Natural killer cell treated with Interleukin-12 subunit alpha and Interleukin-12 subunit beta and Interleukin-15 and Interleukin-18, amount 100 ng/mL, for 72 hours (primary cell): ENCODE results near the gene CYSTM1. TPM values are rescaled to one million over a fixed set of nuclear protein-coding genes. Genes with fewer than 3 reads are reported as not detected.
"Not testable (repeated sequence)": the region's sequence is repeated elsewhere in the genome, so short reads cannot be mapped to it uniquely, and the experiment has no call there.

Source experiments
- ATAC-seq, 2 donors: fragments of 150-1000 bp; cut with Tn5 transposase in 1 of 2; sonication (Bioruptor Pico), chemical (Tn5 transposase) in 1 of 2; 2 replicates each; pipeline ENCODE4 v1.10.0; 2021
- DNase-seq: peaks from one replicate; pipeline ENCODE4 v3.0.0; 2022; ENCODE audit warnings: low spot score
- H3K27ac Mint-ChIP-seq, 2 donors: 1 replicate in 1 of 2; 2 replicates in 1 of 2; pipeline ENCODE4 v1.8.0; 2022; ENCODE audit warnings: mixed read lengths in 2 of 2, mild to moderate bottlenecking in 1 of 2, moderate library complexity in 1 of 2
- H3K27me3 Mint-ChIP-seq, 2 donors: 1 replicate in 1 of 2; 2 replicates in 1 of 2; pipeline ENCODE4 v1.8.0; 2022; ENCODE audit warnings: mixed read lengths in 2 of 2
- H3K36me3 Mint-ChIP-seq: one replicate; pipeline ENCODE4 v1.8.0; 2022; ENCODE audit warnings: mixed read lengths
- H3K4me1 Mint-ChIP-seq, 2 donors: 1 replicate in 1 of 2; 2 replicates in 1 of 2; pipeline ENCODE4 v1.8.0; 2022; ENCODE audit warnings: low read depth in 2 of 2, mixed read lengths in 2 of 2, mild to moderate bottlenecking in 1 of 2
- H3K4me3 Mint-ChIP-seq: one replicate; pipeline ENCODE4 v1.8.0; 2022; ENCODE audit warnings: mixed read lengths
- H3K9me3 Mint-ChIP-seq: 2 replicates; pipeline ENCODE4 v1.8.0; 2022; ENCODE audit warnings: mixed read lengths
- total RNA-seq, 2 donors: library from RNA; stranded (reverse); gene quantifications; one replicate each; pipeline ENCODE4 v1.2.3, GENCODE V29; 2022

CYSTM1 gene
- total RNA-seq, 2 donors from 2014 or later = 11.7 to 14.8 TPM

GRCh38 chr5:140192715-140193430 is 17.9 kb downstream of the CYSTM1 start:
- no peak overlapping the region for H3K4me3 Mint-ChIP-seq
- H3K27ac Mint-ChIP-seq = no peak overlapping the region
- DNase-seq = no peak

GRCh38 chr5:140194662-140195061 is 19.7 kb downstream of the CYSTM1 start:
- peak in 1 of 2 donors; percentile 53 for ATAC-seq

More at GRCh38 chr5:140192715-140193430, 17.9 kb downstream of the CYSTM1 start:
- peaks cover 4 to 7% of the 10 kb centered on the region in 2 donors for H3K4me1 Mint-ChIP-seq
- no peaks in the 10 kb centered on the region for H3K9me3 Mint-ChIP-seq
- peaks cover 0 to 7% of the 10 kb centered on the region in 2 donors for H3K27me3 Mint-ChIP-seq
- H3K36me3 Mint-ChIP-seq = no peaks in the 10 kb centered on the region
- no peak for ATAC-seq

GRCh38 chr5:140196115-140196814 is 21.3 kb downstream of the CYSTM1 start:
- no peak for ATAC-seq
- Mint-ChIP-seq H3K4me1 (peaks cover 4 to 7% of the 10 kb centered on the region in 2 donors), H3K9me3 (no peaks in the 10 kb centered on the region), H3K27ac (peak overlapping the region in 1 of 2 donors; percentile 51), H3K4me3 (no peak overlapping the region), H3K27me3 (peaks cover 0 to 3% of the 10 kb centered on the region in 2 donors), H3K36me3 (no peaks in the 10 kb centered on the region)
- DNase-seq = no peak

More at GRCh38 chr5:140194662-140195061, 19.7 kb downstream of the CYSTM1 start:
- Mint-ChIP-seq H3K4me3 (no peak overlapping the region), H3K4me1 (peaks cover 4 to 7% of the 10 kb centered on the region in 2 donors), H3K36me3 (no peaks in the 10 kb centered on the region), H3K27ac (no peak overlapping the region), H3K9me3 (no peaks in the 10 kb centered on the region), H3K27me3 (peaks cover 0 to 3% of the 10 kb centered on the region in 2 donors)
- no peak for DNase-seq

GRCh38 chr5:140197023-140197422 is 22.0 kb downstream of the CYSTM1 start:
- peaks cover 4 to 7% of the 10 kb centered on the region in 2 donors for H3K4me1 Mint-ChIP-seq
- ATAC-seq (no peak), DNase-seq (no peak)
- H3K4me3 Mint-ChIP-seq = no peak overlapping the region
- no peaks in the 10 kb centered on the region for H3K36me3 Mint-ChIP-seq
- peak overlapping the region in 1 of 2 donors; percentile 51 for H3K27ac Mint-ChIP-seq
- H3K27me3 Mint-ChIP-seq = peaks cover 0 to 3% of the 10 kb centered on the region in 2 donors
- no peaks in the 10 kb centered on the region for H3K9me3 Mint-ChIP-seq

- H3K9me3 Mint-ChIP-seq, H3K36me3 Mint-ChIP-seq, H3K27me3 Mint-ChIP-seq, H3K4me1 Mint-ChIP-seq, H3K27ac Mint-ChIP-seq, H3K4me3 Mint-ChIP-seq, DNase-seq, ATAC-seq: not testable (repeated sequence)
Measured at GRCh38 chr5:140198915-140199314, 23.9 kb downstream of the CYSTM1 start.

- Mint-ChIP-seq H3K4me1 (peaks cover 0 to under 1% of the 10 kb centered on the region in 2 donors), H3K36me3 (no peaks in the 10 kb centered on the region), H3K27ac (no peak overlapping the region), H3K9me3 (no peaks in the 10 kb centered on the region), H3K27me3 (peaks cover 6 to 8% of the 10 kb centered on the region in 2 donors), H3K4me3 (no peak overlapping the region)
- DNase-seq (no peak), ATAC-seq (no peak)
Measured at GRCh38 chr5:140202078-140202477, 27.1 kb downstream of the CYSTM1 start.

- Mint-ChIP-seq H3K4me3 (no peak overlapping the region), H3K4me1 (peaks cover 3 to 6% of the 10 kb centered on the region in 2 donors), H3K36me3 (no peaks in the 10 kb centered on the region), H3K27me3 (peaks cover 6 to 8% of the 10 kb centered on the region in 2 donors), H3K27ac (no peak overlapping the region), H3K9me3 (no peaks in the 10 kb centered on the region)
- DNase-seq = no peak
- ATAC-seq = no peak
Measured at GRCh38 chr5:140202610-140203009, 27.6 kb downstream of the CYSTM1 start.

- Mint-ChIP-seq H3K27me3 (peaks cover 6 to 15% of the 10 kb centered on the region in 2 donors), H3K27ac (no peak overlapping the region), H3K36me3 (no peaks in the 10 kb centered on the region), H3K9me3 (no peaks in the 10 kb centered on the region), H3K4me1 (peaks cover 5 to 8% of the 10 kb centered on the region in 2 donors), H3K4me3 (no peak overlapping the region)
- DNase-seq (no peak), ATAC-seq (no peak)
Measured at GRCh38 chr5:140205216-140205615, 30.2 kb downstream of the CYSTM1 start.

- peaks cover 5 to 8% of the 10 kb centered on the region in 2 donors for H3K4me1 Mint-ChIP-seq
- no peaks in the 10 kb centered on the region for H3K9me3 Mint-ChIP-seq
- ATAC-seq = no peak
- DNase-seq = no peak
- no peak overlapping the region for H3K27ac Mint-ChIP-seq
- peaks cover 6 to 13% of the 10 kb centered on the region in 2 donors for H3K27me3 Mint-ChIP-seq
- H3K36me3 Mint-ChIP-seq = no peaks in the 10 kb centered on the region
- H3K4me3 Mint-ChIP-seq = no peak overlapping the region
Measured at GRCh38 chr5:140205952-140206351, 31.0 kb downstream of the CYSTM1 start.

- Mint-ChIP-seq H3K27me3 (peaks cover 6 to 13% of the 10 kb centered on the region in 2 donors), H3K36me3 (no peaks in the 10 kb centered on the region), H3K4me1 (peaks cover 5 to 8% of the 10 kb centered on the region in 2 donors), H3K4me3 (no peak overlapping the region), H3K9me3 (no peaks in the 10 kb centered on the region), H3K27ac (peak overlapping the region in 1 of 2 donors; percentile 45)
- ATAC-seq (no peak), DNase-seq (no peak)
Measured at GRCh38 chr5:140207250-140207964, 32.4 kb downstream of the CYSTM1 start.

GRCh38 chr5:140208065-140208464 is 33.1 kb downstream of the CYSTM1 start:
- ATAC-seq (no peak), DNase-seq (no peak)
- Mint-ChIP-seq H3K4me1 (peaks cover 5 to 8% of the 10 kb centered on the region in 2 donors), H3K27ac (no peak overlapping the region), H3K9me3 (no peaks in the 10 kb centered on the region), H3K4me3 (no peak overlapping the region), H3K36me3 (no peaks in the 10 kb centered on the region), H3K27me3 (peaks cover 6 to 13% of the 10 kb centered on the region in 2 donors)

GRCh38 chr5:140213370-140213983 is 38.5 kb downstream of the CYSTM1 start:
- Mint-ChIP-seq H3K36me3 (no peaks in the 10 kb centered on the region), H3K27me3 (peaks cover 0 to 9% of the 10 kb centered on the region in 2 donors), H3K9me3 (no peaks in the 10 kb centered on the region), H3K27ac (no peak overlapping the region), H3K4me1 (peaks cover 15 to 18% of the 10 kb centered on the region in 2 donors), H3K4me3 (no peak overlapping the region)
- DNase-seq (no peak), ATAC-seq (peak; percentile 48 to 80)

GRCh38 chr5:140214831-140215230 is 39.8 kb downstream of the CYSTM1 start:
- Mint-ChIP-seq H3K4me1 (peaks cover 15 to 18% of the 10 kb centered on the region in 2 donors), H3K9me3 (no peaks in the 10 kb centered on the region), H3K36me3 (no peaks in the 10 kb centered on the region), H3K4me3 (no peak overlapping the region), H3K27ac (no peak overlapping the region), H3K27me3 (peaks cover 0 to 9% of the 10 kb centered on the region in 2 donors)
- DNase-seq (no peak), ATAC-seq (peak in 1 of 2 donors; percentile 48)
